Coronary artery (tissue), 2 donors: Measurements from ENCODE around the gene CBX2.

Experiments
- DNase-seq: peaks from one replicate; pipeline ENCODE4 v3.0.0-alpha.2; 2017; ENCODE audit warnings: low spot score
- H3K27ac ChIP-seq, 2 donors: fragments of 200-600 bp; sonication (generic); one replicate each; pipeline ENCODE4 v1.5.1; 2016 to 2019
- H3K4me3 ChIP-seq: fragments of 200-600 bp; sonication (generic); 2 replicates; pipeline ENCODE4 v1.5.1; 2016; ENCODE audit warnings: mild to moderate bottlenecking, moderate library complexity
- TF ChIP-seq, protein P1 (sequence below): fragments of 200-600 bp; sonication (generic); IDR thresholded peaks from one replicate; pipeline ENCODE4 v1.5.1; 2019; ENCODE audit warnings: antibody characterized with exemption

Gene CBX2

GRCh38 chr17:79835953-79836509 is 58.1 kb downstream of the CBX2 start:
- Histone ChIP-seq H3K27ac (no peak overlapping the region), H3K4me3 (peak overlapping the region; percentile 96)
- no peak for DNase-seq
- TF ChIP-seq, protein P1, sequence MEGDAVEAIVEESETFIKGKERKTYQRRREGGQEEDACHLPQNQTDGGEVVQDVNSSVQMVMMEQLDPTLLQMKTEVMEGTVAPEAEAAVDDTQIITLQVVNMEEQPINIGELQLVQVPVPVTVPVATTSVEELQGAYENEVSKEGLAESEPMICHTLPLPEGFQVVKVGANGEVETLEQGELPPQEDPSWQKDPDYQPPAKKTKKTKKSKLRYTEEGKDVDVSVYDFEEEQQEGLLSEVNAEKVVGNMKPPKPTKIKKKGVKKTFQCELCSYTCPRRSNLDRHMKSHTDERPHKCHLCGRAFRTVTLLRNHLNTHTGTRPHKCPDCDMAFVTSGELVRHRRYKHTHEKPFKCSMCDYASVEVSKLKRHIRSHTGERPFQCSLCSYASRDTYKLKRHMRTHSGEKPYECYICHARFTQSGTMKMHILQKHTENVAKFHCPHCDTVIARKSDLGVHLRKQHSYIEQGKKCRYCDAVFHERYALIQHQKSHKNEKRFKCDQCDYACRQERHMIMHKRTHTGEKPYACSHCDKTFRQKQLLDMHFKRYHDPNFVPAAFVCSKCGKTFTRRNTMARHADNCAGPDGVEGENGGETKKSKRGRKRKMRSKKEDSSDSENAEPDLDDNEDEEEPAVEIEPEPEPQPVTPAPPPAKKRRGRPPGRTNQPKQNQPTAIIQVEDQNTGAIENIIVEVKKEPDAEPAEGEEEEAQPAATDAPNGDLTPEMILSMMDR: no peak

DNA sequence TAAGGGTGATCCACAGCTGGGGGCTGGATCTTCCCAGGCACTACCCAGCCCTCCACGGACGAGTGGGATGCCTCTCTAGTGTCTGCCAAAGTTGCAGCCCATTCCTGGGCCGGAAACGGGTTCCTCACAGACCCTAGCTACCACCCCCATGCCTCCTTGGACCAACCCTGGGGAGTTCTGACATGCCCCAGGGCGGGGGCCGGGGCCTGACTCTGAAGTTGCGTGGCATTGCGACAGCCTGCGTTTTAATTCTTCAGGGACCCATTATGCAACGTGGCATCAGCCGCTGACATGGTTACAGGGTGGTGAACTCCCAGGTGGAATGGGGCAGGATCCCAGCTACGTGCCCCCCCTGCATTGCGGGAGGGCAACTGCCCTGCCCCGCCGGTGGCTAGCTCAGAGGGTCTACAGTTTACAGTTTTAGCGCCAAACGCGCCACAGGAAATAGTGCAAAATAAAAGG is 58.6 kb downstream of the CBX2 start:
- Histone ChIP-seq H3K4me3 (peak overlapping the region; percentile 96), H3K27ac (no peak overlapping the region)
- no peak for DNase-seq
- TF ChIP-seq, protein P1: no peak

- H3K27ac ChIP-seq: no peak overlapping the region
- peak overlapping the region; percentile 96 for H3K4me3 ChIP-seq
- TF ChIP-seq, protein P1: no peak
- no peak for DNase-seq
Observed at GRCh38 chr17:79836972-79837887, 59.3 kb downstream of the CBX2 start.
